ENCODE data around the gene SMCO2. TPM values are rescaled to one million over a fixed set of nuclear protein-coding genes. Genes with fewer than 3 reads are reported as not detected.

Gene SMCO2
- total and polyA plus RNA-seq, 2 of the 8 experiments (the other 6 are each of a cell fraction or from before 2014, with no cell fraction given): 0.24 to 0.80 TPM

- TF ChIP-seq TAF7 (optimal IDR thresholded peaks at IDR 0.05; ENCODE audit: borderline replicate concordance, low read depth, low read length): no peak
- no peak for TF ChIP-seq RXRA (IDR thresholded peaks at IDR 0.05; ENCODE audit: insufficient read depth, low read depth, low read length)
- no peak for TF ChIP-seq SRF (IDR thresholded peaks at IDR 0.05; ENCODE audit: low read depth, low read length)
- TF ChIP-seq POLR2AphosphoS5 (IDR thresholded peaks at IDR 0.05; ENCODE audit: low read depth, low read length): no peak
- no peak for TF ChIP-seq USF2 (IDR thresholded peaks at IDR 0.05; ENCODE audit: low read length)
- no peak for TF ChIP-seq EGR1 (IDR thresholded peaks at IDR 0.05; ENCODE audit: borderline replicate concordance, low read depth, low read length)
These were observed at the start of gene SMCO2 (continued) for GRCh38 chr12:27446436-27446835.

Data from H1 (cell line).